ENCODE data around the gene HOMER2.

DNA sequence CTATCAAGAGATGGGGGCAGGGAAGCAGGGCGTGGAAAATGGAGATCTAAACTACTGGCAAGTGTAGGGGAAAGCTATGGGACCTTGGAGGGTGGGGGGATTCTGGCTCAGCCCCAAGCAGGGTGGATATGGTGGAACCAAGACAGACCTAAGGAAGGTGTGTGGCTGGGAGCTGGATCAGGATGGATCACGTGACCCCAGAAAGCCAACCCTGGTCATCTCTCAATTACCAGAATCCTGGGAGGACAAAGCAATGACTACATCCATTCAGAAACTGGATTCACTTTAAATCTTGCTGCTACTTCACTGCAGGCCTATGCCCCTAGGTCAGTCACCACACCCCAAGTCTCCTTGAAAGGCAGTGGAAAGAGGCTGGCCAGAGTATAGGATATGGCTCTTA is 74.7 kb downstream of the HOMER2 start:
- TF ChIP-seq, protein P1, sequence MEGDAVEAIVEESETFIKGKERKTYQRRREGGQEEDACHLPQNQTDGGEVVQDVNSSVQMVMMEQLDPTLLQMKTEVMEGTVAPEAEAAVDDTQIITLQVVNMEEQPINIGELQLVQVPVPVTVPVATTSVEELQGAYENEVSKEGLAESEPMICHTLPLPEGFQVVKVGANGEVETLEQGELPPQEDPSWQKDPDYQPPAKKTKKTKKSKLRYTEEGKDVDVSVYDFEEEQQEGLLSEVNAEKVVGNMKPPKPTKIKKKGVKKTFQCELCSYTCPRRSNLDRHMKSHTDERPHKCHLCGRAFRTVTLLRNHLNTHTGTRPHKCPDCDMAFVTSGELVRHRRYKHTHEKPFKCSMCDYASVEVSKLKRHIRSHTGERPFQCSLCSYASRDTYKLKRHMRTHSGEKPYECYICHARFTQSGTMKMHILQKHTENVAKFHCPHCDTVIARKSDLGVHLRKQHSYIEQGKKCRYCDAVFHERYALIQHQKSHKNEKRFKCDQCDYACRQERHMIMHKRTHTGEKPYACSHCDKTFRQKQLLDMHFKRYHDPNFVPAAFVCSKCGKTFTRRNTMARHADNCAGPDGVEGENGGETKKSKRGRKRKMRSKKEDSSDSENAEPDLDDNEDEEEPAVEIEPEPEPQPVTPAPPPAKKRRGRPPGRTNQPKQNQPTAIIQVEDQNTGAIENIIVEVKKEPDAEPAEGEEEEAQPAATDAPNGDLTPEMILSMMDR (IDR thresholded peaks at IDR 0.05 in 8 of 11, conservative IDR thresholded peaks at IDR 0.05 in 3 of 11) = no peak
- no peak for TF ChIP-seq POLR2A (IDR thresholded peaks at IDR 0.05)
- no peak for TF ChIP-seq POLR2AphosphoS5 (IDR thresholded peaks at IDR 0.05)
